ENCODE measurements around the gene GLP2R.

GLP2R gene

DNA sequence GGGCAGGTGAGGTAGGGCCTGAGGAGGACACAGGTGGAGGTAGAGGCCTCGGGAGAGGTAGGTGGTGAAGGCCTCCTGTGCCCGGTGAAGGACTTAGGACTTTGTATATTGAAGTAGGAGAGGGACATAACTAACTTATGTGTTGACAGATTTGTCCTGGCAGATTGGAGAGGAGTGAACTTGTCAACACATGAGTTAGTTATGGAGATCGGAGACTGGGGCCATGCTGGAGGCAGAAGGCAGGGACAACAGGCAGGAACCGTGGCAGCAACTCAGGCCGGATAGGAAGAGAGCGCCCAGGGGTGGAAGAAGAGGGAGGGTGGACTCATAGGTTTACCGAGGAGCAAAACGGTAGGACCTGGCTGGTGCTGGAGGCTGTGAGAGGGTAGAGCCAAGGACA, 18.4 kb downstream of the GLP2R start:
- H2AK5ac ChIP-seq (ENCODE audit: low read length): no peak overlapping the region
- no peak overlapping the region for H3K9ac ChIP-seq (ENCODE audit: low read length)
- no peak overlapping the region for H3K27ac ChIP-seq (ENCODE audit: low read depth, low read length)
- no peak overlapping the region for H2BK15ac ChIP-seq (replicated peaks; ENCODE audit: low read depth)
- H3K23ac ChIP-seq (ENCODE audit: low read length): no peak overlapping the region
- no peak overlapping the region for H4K8ac ChIP-seq (ENCODE audit: low read depth, low read length)
- H4K5ac ChIP-seq (ENCODE audit: low read length): no peak overlapping the region
- no peak overlapping the region for H3K56ac ChIP-seq (ENCODE audit: low read length)
- H3K18ac ChIP-seq (ENCODE audit: low read length): no peak overlapping the region
- H3K79me1 ChIP-seq (ENCODE audit: low read length): no peaks in the 10 kb centered on the region
- H3K4me1 ChIP-seq (ENCODE audit: control insufficient read depth, low read depth, low read length): no peaks in the 10 kb centered on the region
- H3K4ac ChIP-seq (ENCODE audit: low read depth, low read length): no peak overlapping the region
- no peak overlapping the region for H2BK120ac ChIP-seq (ENCODE audit: low read depth, low read length)
- H3K4me2 ChIP-seq (ENCODE audit: low read length): no peak overlapping the region
- H3K27me3 ChIP-seq (ENCODE audit: insufficient read depth, low read length, poor library complexity): no peaks in the 10 kb centered on the region
- H2BK5ac ChIP-seq (ENCODE audit: low read length): no peak overlapping the region
- H3K4me3 ChIP-seq (ENCODE audit: low read length): no peak overlapping the region
- no peaks in the 10 kb centered on the region for H3K36me3 ChIP-seq (ENCODE audit: control insufficient read depth, insufficient read depth, low read length)
- H3K79me2 ChIP-seq (ENCODE audit: control insufficient read depth, insufficient read depth, low read length): no peaks in the 10 kb centered on the region
- no CpG with 5 or more reads among the region's 8 CpGs for WGBS (ENCODE audit: extremely low coverage, insufficient coverage, low lambda C conversion rate)
- no peak for DNase-seq

DNA sequence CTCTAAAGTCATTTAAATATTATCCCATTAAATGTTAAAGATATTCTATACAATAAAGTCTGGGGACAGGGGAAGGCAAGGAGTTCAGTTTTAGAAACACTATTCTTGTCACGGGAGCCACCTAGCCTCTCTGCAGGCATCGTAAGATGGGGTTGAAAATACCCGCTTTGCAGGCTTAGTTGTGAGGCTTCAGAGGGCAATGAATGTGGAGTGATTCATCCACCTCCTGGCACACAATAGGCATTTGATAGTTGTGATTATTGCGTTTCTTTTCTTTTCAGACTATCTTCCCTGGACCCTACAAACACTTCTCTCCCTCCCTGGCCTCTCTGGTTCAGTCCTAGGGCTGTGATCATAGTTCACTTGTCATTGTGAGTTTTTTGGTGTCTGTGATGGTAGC, 19.6 kb downstream of the GLP2R start:
- no peak overlapping the region for H3K27ac ChIP-seq (ENCODE audit: low read depth, low read length)
- H3K4me3 ChIP-seq (ENCODE audit: low read length): no peak overlapping the region
- no peaks in the 10 kb centered on the region for H3K27me3 ChIP-seq (ENCODE audit: insufficient read depth, low read length, poor library complexity)
- H3K23ac ChIP-seq (ENCODE audit: low read length): no peak overlapping the region
- no peak overlapping the region for H2BK5ac ChIP-seq (ENCODE audit: low read length)
- H3K4ac ChIP-seq (ENCODE audit: low read depth, low read length): no peak overlapping the region
- no peak overlapping the region for H4K5ac ChIP-seq (ENCODE audit: low read length)
- no CpG with 5 or more reads among the region's 4 CpGs for WGBS (ENCODE audit: extremely low coverage, insufficient coverage, low lambda C conversion rate)
- no peak overlapping the region for H2BK15ac ChIP-seq (replicated peaks; ENCODE audit: low read depth)
- no peak for DNase-seq
- no peaks in the 10 kb centered on the region for H3K79me2 ChIP-seq (ENCODE audit: control insufficient read depth, insufficient read depth, low read length)
- H2BK120ac ChIP-seq (ENCODE audit: low read depth, low read length): no peak overlapping the region
- H2AK5ac ChIP-seq (ENCODE audit: low read length): no peak overlapping the region
- H3K4me1 ChIP-seq (ENCODE audit: control insufficient read depth, low read depth, low read length): no peaks in the 10 kb centered on the region
- no peak overlapping the region for H3K56ac ChIP-seq (ENCODE audit: low read length)
- H3K79me1 ChIP-seq (ENCODE audit: low read length): no peaks in the 10 kb centered on the region
- no peak overlapping the region for H4K8ac ChIP-seq (ENCODE audit: low read depth, low read length)
- H3K9ac ChIP-seq (ENCODE audit: low read length): no peak overlapping the region
- H3K18ac ChIP-seq (ENCODE audit: low read length): no peak overlapping the region
- no peak overlapping the region for H3K4me2 ChIP-seq (ENCODE audit: low read length)
- no peaks in the 10 kb centered on the region for H3K36me3 ChIP-seq (ENCODE audit: control insufficient read depth, insufficient read depth, low read length)

DNA sequence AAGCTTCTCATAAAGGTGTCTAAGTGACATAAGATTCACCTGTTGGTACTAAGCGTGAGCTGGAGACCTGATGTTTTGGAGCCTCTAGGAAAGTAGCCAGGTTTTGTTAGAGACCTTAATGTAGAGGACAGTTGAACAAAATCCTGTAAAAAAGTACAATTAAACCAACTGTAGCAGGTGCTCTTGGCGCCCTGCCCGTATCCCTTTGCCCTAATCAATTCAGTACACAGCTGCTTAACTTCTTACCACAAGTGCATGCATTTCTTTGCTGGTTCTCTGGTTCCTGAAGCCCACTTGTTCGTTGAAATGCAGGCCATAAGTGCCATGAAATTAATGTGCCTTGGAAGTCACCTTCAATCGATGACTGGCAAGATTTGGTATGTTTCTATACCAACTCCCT, 24.4 kb downstream of the GLP2R start:
- no peak overlapping the region for H3K9ac ChIP-seq (ENCODE audit: low read length)
- no peak overlapping the region for H3K23ac ChIP-seq (ENCODE audit: low read length)
- no peak for DNase-seq
- H4K8ac ChIP-seq (ENCODE audit: low read depth, low read length): no peak overlapping the region
- H3K56ac ChIP-seq (ENCODE audit: low read length): no peak overlapping the region
- no peak overlapping the region for H4K5ac ChIP-seq (ENCODE audit: low read length)
- H3K79me1 ChIP-seq (ENCODE audit: low read length): no peaks in the 10 kb centered on the region
- no peak overlapping the region for H3K27ac ChIP-seq (ENCODE audit: low read depth, low read length)
- no peak overlapping the region for H3K4ac ChIP-seq (ENCODE audit: low read depth, low read length)
- H3K79me2 ChIP-seq (ENCODE audit: control insufficient read depth, insufficient read depth, low read length): no peaks in the 10 kb centered on the region
- no peak overlapping the region for H3K4me2 ChIP-seq (ENCODE audit: low read length)
- H2BK5ac ChIP-seq (ENCODE audit: low read length): no peak overlapping the region
- no peaks in the 10 kb centered on the region for H3K36me3 ChIP-seq (ENCODE audit: control insufficient read depth, insufficient read depth, low read length)
- no peak overlapping the region for H2AK5ac ChIP-seq (ENCODE audit: low read length)
- no CpG with 5 or more reads among the region's 5 CpGs for WGBS (ENCODE audit: extremely low coverage, insufficient coverage, low lambda C conversion rate)
- no peak overlapping the region for H2BK120ac ChIP-seq (ENCODE audit: low read depth, low read length)
- no peaks in the 10 kb centered on the region for H3K4me1 ChIP-seq (ENCODE audit: control insufficient read depth, low read depth, low read length)
- H2BK15ac ChIP-seq (replicated peaks; ENCODE audit: low read depth): no peak overlapping the region
- H3K27me3 ChIP-seq (ENCODE audit: insufficient read depth, low read length, poor library complexity): no peaks in the 10 kb centered on the region
- no peak overlapping the region for H3K18ac ChIP-seq (ENCODE audit: low read length)
- no peak overlapping the region for H3K4me3 ChIP-seq (ENCODE audit: low read length)

GRCh38 chr17:9854255-9854654, 28.5 kb downstream of the GLP2R start:
- H2BK15ac ChIP-seq (replicated peaks; ENCODE audit: low read depth): no peak overlapping the region
- no peaks in the 10 kb centered on the region for H3K27me3 ChIP-seq (ENCODE audit: insufficient read depth, low read length, poor library complexity)
- H3K36me3 ChIP-seq (ENCODE audit: control insufficient read depth, insufficient read depth, low read length): no peaks in the 10 kb centered on the region
- no peak overlapping the region for H3K4me2 ChIP-seq (ENCODE audit: low read length)
- H3K4me1 ChIP-seq (ENCODE audit: control insufficient read depth, low read depth, low read length): no peaks in the 10 kb centered on the region
- WGBS (ENCODE audit: extremely low coverage, insufficient coverage, low lambda C conversion rate): no CpG with 5 or more reads among the region's 5 CpGs
- DNase-seq: no peak
- no peak overlapping the region for H3K4me3 ChIP-seq (ENCODE audit: low read length)
- H3K27ac ChIP-seq (ENCODE audit: low read depth, low read length): no peak overlapping the region
- no peak overlapping the region for H4K8ac ChIP-seq (ENCODE audit: low read depth, low read length)
- no peak overlapping the region for H3K4ac ChIP-seq (ENCODE audit: low read depth, low read length)
- H2BK120ac ChIP-seq (ENCODE audit: low read depth, low read length): no peak overlapping the region
- no peak overlapping the region for H3K9ac ChIP-seq (ENCODE audit: low read length)
- no peak overlapping the region for H2AK5ac ChIP-seq (ENCODE audit: low read length)
- no peak overlapping the region for H3K18ac ChIP-seq (ENCODE audit: low read length)
- H3K23ac ChIP-seq (ENCODE audit: low read length): no peak overlapping the region
- no peaks in the 10 kb centered on the region for H3K79me2 ChIP-seq (ENCODE audit: control insufficient read depth, insufficient read depth, low read length)
- H3K79me1 ChIP-seq (ENCODE audit: low read length): no peaks in the 10 kb centered on the region
- H2BK5ac ChIP-seq (ENCODE audit: low read length): no peak overlapping the region
- no peak overlapping the region for H4K5ac ChIP-seq (ENCODE audit: low read length)
- H3K56ac ChIP-seq (ENCODE audit: low read length): no peak overlapping the region

DNA sequence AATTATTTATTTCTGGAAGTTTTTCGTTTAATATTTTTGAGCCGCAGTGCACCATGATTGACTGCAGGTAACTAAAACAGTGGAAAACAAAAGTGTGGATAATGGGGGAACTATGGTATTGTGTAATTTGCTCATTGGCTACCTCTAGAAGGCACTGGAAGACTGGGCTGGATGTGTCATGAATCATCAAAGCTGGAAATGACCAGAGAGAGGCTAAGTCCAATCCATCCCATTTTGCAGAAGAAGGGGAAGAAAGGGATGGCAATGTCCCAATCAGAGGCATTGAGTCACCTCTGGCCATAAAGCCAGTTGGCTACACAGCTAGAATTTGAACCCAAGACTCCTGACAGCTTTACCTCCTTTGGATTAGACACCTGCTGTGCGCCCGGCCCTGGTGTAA, 29.3 kb downstream of the GLP2R start:
- no peak overlapping the region for H4K5ac ChIP-seq (ENCODE audit: low read length)

GRCh38 chr17:9859781-9860180, 34.1 kb downstream of the GLP2R start:
- no peak overlapping the region for H4K8ac ChIP-seq (ENCODE audit: low read depth, low read length)
- no peak overlapping the region for H3K23ac ChIP-seq (ENCODE audit: low read length)
- no peak overlapping the region for H3K4me3 ChIP-seq (ENCODE audit: low read length)
- H3K4me1 ChIP-seq (ENCODE audit: control insufficient read depth, low read depth, low read length): no peaks in the 10 kb centered on the region
- H3K18ac ChIP-seq (ENCODE audit: low read length): no peak overlapping the region
- no peak overlapping the region for H3K9ac ChIP-seq (ENCODE audit: low read length)
- H3K36me3 ChIP-seq (ENCODE audit: control insufficient read depth, insufficient read depth, low read length): no peaks in the 10 kb centered on the region
- H3K79me2 ChIP-seq (ENCODE audit: control insufficient read depth, insufficient read depth, low read length): no peaks in the 10 kb centered on the region
- no peak overlapping the region for H3K27ac ChIP-seq (ENCODE audit: low read depth, low read length)
- H2BK15ac ChIP-seq (replicated peaks; ENCODE audit: low read depth): no peak overlapping the region
- no peak overlapping the region for H3K4ac ChIP-seq (ENCODE audit: low read depth, low read length)
- H4K5ac ChIP-seq (ENCODE audit: low read length): no peak overlapping the region
- no peak overlapping the region for H2BK5ac ChIP-seq (ENCODE audit: low read length)
- H3K79me1 ChIP-seq (ENCODE audit: low read length): no peaks in the 10 kb centered on the region
- no peak for DNase-seq
- no peak overlapping the region for H2AK5ac ChIP-seq (ENCODE audit: low read length)
- no peak overlapping the region for H3K56ac ChIP-seq (ENCODE audit: low read length)
- no CpG with 5 or more reads among the region's 5 CpGs for WGBS (ENCODE audit: extremely low coverage, insufficient coverage, low lambda C conversion rate)
- no peak overlapping the region for H3K4me2 ChIP-seq (ENCODE audit: low read length)
- H3K27me3 ChIP-seq (ENCODE audit: insufficient read depth, low read length, poor library complexity): no peaks in the 10 kb centered on the region
- no peak overlapping the region for H2BK120ac ChIP-seq (ENCODE audit: low read depth, low read length)

More for the DNA sequence above, 29.3 kb downstream of the GLP2R start:
- no peak overlapping the region for H3K9ac ChIP-seq (ENCODE audit: low read length)
- H4K8ac ChIP-seq (ENCODE audit: low read depth, low read length): no peak overlapping the region
- no peak overlapping the region for H3K23ac ChIP-seq (ENCODE audit: low read length)
- H3K27me3 ChIP-seq (ENCODE audit: insufficient read depth, low read length, poor library complexity): no peaks in the 10 kb centered on the region
- DNase-seq: no peak
- H2BK15ac ChIP-seq (replicated peaks; ENCODE audit: low read depth): no peak overlapping the region
- no peak overlapping the region for H3K4me2 ChIP-seq (ENCODE audit: low read length)
- no peak overlapping the region for H3K56ac ChIP-seq (ENCODE audit: low read length)
- no peaks in the 10 kb centered on the region for H3K79me2 ChIP-seq (ENCODE audit: control insufficient read depth, insufficient read depth, low read length)
- no peak overlapping the region for H3K4me3 ChIP-seq (ENCODE audit: low read length)
- no peaks in the 10 kb centered on the region for H3K36me3 ChIP-seq (ENCODE audit: control insufficient read depth, insufficient read depth, low read length)
- H3K18ac ChIP-seq (ENCODE audit: low read length): no peak overlapping the region
- H3K4me1 ChIP-seq (ENCODE audit: control insufficient read depth, low read depth, low read length): no peaks in the 10 kb centered on the region
- H3K4ac ChIP-seq (ENCODE audit: low read depth, low read length): no peak overlapping the region
- H3K79me1 ChIP-seq (ENCODE audit: low read length): no peaks in the 10 kb centered on the region
- H2BK5ac ChIP-seq (ENCODE audit: low read length): no peak overlapping the region
- no peak overlapping the region for H3K27ac ChIP-seq (ENCODE audit: low read depth, low read length)
- no peak overlapping the region for H2AK5ac ChIP-seq (ENCODE audit: low read length)
- no peak overlapping the region for H2BK120ac ChIP-seq (ENCODE audit: low read depth, low read length)
- no CpG with 5 or more reads among the region's 4 CpGs for WGBS (ENCODE audit: extremely low coverage, insufficient coverage, low lambda C conversion rate)

Data from mesendoderm (in vitro differentiated cells).